Right cardiac atrium (tissue), 5 donors: ENCODE data around the gene TACC2. TPM values are rescaled to one million over a fixed set of nuclear protein-coding genes. Genes with fewer than 3 reads are reported as not detected.

Experiments used
- ATAC-seq, 2 donors: fragments of 200-7000 bp; cut with Tn5 transposase; one replicate each; pipeline versions ENCODE4 v1.8.0 to v1.9.1; 2020; ENCODE audit warnings: moderate library complexity in 2 of 2, mild to moderate bottlenecking in 1 of 2
- DNase-seq, 3 donors: peaks; one replicate each; pipeline ENCODE4 v3.0.0-alpha.2; 2020
- H3K27ac ChIP-seq: one replicate; pipeline ENCODE4 v1.5.1; 2013; ENCODE audit warnings: mild to moderate bottlenecking, low read length, control low read depth, moderate library complexity
- H3K27me3 ChIP-seq: one replicate; pipeline ENCODE4 v1.6.1; 2013; ENCODE audit not compliant: control insufficient read depth, insufficient read depth
- H3K4me1 ChIP-seq: one replicate; pipeline ENCODE4 v1.6.1; 2013; ENCODE audit warnings: low read length; ENCODE audit not compliant: control insufficient read depth, insufficient read depth
- H3K4me3 ChIP-seq: one replicate; pipeline ENCODE4 v1.5.1; 2013; ENCODE audit warnings: low read length, control low read depth
- H3K9me3 ChIP-seq: one replicate; pipeline ENCODE4 v1.6.1; 2013; ENCODE audit warnings: low read length; ENCODE audit not compliant: control insufficient read depth
- WGBS: extraction: QIAGEN DNeasy Blood & Tissue Kit; methylation state at CpG from one replicate; pipeline ENCODE4 v1.1.7; 2013; 5-methylcytosine and 5-hydroxymethylcytosine counted together
- intact Hi-C, 4 donors: fragments of 100-400 bp; cut with DNase I; formaldehyde crosslinking; loops; one replicate each; pipeline versions ENCODE4 v1.11.0 to v1.14.0; 2022 to 2023
- polyA plus RNA-seq: library from polyadenylated mRNA; stranded (reverse); fragments of 200-250 nt; gene quantifications from one replicate; pipeline ENCODE4 v1.2.3, GENCODE V29; 2013
- total RNA-seq, 4 donors: library from RNA; stranded (reverse); fragmentation: NEBNext Ultra II Directional; extraction: Animal tissue kit (Norgen Biotek cat#: 25700); gene quantifications; one replicate each; pipeline ENCODE4 v1.2.1, GENCODE V29; 2021
- donor health status: healthy with polysubstance abuse.
- donor health status: DM: no; HTN: yes; CAD: no.
- donor health status: DM: no; HTN: no; CAD: no.
- donor health status: DM: no; HTN: yes; CAD: no; lungs with severe emphysema.
- donor health status: DM: yes; HTN: yes; CAD: no.

Gene TACC2
- total and polyA plus RNA-seq, 5 donors = 234 to 370 (median 298) TPM

DNA sequence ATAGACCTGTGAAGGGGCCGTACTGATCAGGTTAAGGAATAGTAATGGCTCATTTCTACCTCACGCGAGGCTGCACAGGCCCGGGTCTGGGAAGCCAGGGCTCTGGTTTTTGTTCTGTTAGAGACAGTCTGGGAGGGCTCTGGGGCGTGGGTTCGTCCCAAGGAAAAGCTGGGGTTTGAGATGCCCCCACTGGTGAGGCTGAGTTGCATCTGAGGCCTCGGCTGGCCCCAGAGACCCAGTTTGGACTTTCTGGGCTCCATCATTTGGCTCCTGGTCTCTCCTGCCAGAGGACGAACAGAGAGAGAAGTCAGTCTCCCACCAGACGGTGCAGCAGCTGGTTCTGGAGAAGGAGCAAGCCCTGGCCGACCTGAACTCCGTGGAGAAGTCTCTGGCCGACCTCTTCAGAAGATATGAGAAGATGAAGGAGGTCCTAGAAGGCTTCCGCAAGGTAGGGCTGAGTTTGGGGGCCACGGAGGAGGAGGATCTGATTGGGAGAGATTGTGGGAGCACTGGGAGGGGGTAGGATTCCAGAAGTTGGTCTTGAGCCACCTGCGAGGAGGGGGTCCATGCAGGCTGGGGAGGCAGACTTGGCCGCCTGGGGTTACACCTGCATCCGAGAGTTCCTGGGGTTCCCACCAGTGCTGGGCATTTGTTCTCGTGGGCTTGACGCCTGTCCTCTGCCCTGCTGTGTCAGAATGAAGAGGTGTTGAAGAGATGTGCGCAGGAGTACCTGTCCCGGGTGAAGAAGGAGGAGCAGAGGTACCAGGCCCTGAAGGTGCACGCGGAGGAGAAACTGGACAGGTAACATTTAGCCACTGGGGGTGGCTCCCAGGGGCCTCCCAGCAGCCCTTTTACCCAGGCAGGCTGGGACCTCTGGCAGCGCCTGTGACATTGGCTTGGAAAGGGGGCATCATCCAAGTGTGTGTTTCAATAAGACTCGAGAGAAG is 259.7 kb downstream of the TACC2 start:
- Histone ChIP-seq H3K9me3 (no peaks in the 10 kb centered on the region), H3K4me3 (no peak overlapping the region), H3K4me1 (peaks cover 6% of the 10 kb centered on the region), H3K27me3 (no peaks in the 10 kb centered on the region), H3K27ac (peak overlapping the region; percentile 10)
- 89% methylated on average over 25 of the region's 25 CpGs for WGBS
- ATAC-seq (no peak), DNase-seq (peak in 1 of 3 donors; percentile 49)
- intact Hi-C loops = no loop called here

DNA sequence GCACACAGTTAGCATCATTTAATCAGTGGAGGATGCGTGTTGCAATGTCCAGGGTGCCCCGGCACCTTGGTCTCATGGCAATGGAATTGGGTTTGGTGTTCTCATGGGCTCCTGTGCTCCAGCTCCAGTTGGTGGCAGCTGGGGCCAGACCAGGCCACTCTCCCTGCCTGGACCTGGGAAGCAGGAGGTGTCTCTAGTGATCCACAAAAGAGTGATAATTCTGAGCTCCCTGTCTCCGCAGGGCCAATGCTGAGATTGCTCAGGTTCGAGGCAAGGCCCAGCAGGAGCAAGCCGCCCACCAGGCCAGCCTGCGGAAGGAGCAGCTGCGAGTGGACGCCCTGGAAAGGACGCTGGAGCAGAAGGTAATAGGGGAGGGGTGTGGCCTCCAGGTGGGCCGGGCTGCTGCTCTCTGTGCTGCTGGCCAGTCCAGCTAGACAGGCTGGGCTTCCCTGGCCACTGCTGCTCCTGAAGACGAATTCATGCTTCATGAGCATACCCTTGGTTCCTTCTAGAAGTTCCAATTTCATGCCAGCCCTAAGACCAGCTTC is 260.4 kb downstream of the TACC2 start:
- Histone ChIP-seq H3K9me3 (no peaks in the 10 kb centered on the region), H3K27me3 (no peaks in the 10 kb centered on the region), H3K4me1 (peaks cover 4% of the 10 kb centered on the region), H3K4me3 (no peak overlapping the region), H3K27ac (peak overlapping the region; percentile 42)
- peak in 1 of 3 donors; percentile 61 for DNase-seq
- peak in 1 of 2 donors; percentile 13 for ATAC-seq
- 86% methylated on average over 11 of the region's 11 CpGs for WGBS
- intact Hi-C loops = no loop called here

- H3K9me3 ChIP-seq = no peaks in the 10 kb centered on the region
- H3K27me3 ChIP-seq = no peaks in the 10 kb centered on the region
- peaks cover 3% of the 10 kb centered on the region for H3K4me1 ChIP-seq
- DNase-seq (peak; percentile 73 to 88 (median 85)), ATAC-seq (peak; percentile 72 to 77)
- peak overlapping the region; percentile 11 for H3K27ac ChIP-seq
- H3K4me3 ChIP-seq = no peak overlapping the region
- intact Hi-C loops = no loop called here
- WGBS = 70% methylated on average over 10 of the region's 10 CpGs
These were observed 261.2 kb downstream of the TACC2 start for GRCh38 chr10:122249991-122250750.

DNA sequence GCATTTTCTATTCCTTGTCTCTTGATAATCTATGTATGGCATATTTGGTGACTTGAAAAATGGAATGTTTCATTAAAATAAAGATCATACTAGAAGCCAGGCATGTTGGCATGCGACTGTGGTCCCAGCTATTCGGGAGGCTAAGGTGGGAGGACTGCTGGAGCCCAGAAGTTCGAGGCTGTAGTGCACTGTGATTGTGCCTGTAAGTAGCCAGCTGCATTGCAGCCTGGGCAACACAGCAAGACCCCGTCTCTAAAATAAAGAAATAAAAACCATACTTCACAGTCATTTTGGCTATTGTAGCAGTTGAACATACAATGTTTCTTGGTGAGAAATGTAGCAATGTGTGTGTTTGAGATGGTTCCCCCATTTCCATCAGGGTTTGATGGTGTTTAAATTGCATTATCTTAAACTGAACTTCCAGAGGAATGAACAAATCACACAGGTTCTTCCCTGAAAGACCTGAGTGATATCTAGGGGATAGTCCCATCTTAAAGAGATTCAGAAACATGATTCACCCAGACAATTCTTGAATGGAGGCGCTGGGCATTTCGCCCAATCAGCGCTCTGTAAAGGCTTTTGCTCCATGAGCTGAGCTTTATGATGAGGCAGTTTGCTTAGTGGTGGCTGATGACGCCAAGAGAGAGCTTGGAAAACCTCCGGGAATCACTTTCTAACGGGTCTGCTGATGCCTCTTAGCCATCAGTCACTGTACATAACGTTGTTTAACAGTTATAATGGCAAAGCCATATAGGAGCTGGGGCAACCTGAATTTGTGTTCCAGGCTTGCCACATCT is 262.7 kb downstream of the TACC2 start:
- intact Hi-C loops = no loop called here
- peaks cover 3% of the 10 kb centered on the region for H3K4me1 ChIP-seq
- H3K9me3 ChIP-seq = no peaks in the 10 kb centered on the region
- 90% methylated on average over 11 of the region's 11 CpGs for WGBS
- no peak overlapping the region for H3K27ac ChIP-seq
- no peak overlapping the region for H3K4me3 ChIP-seq
- peak in 1 of 3 donors; percentile 41 for DNase-seq
- no peaks in the 10 kb centered on the region for H3K27me3 ChIP-seq
- ATAC-seq = no peak

- Histone ChIP-seq H3K27me3 (no peaks in the 10 kb centered on the region), H3K4me3 (no peak overlapping the region), H3K27ac (no peak overlapping the region), H3K9me3 (no peaks in the 10 kb centered on the region), H3K4me1 (peaks cover 3% of the 10 kb centered on the region)
- intact Hi-C loops = no loop called here
- ATAC-seq (peak in 1 of 2 donors; percentile 17), DNase-seq (no peak)
- 49% methylated on average over 3 of the region's 3 CpGs for WGBS
These were observed 263.8 kb downstream of the TACC2 start for GRCh38 chr10:122252805-122253204.

GRCh38 chr10:122253605-122254004 is 264.6 kb downstream of the TACC2 start:
- H3K4me1 ChIP-seq = peaks cover 3% of the 10 kb centered on the region
- intact Hi-C loops = no loop called here
- WGBS = 96% methylated on average over 2 of the region's 2 CpGs
- ATAC-seq (no peak), DNase-seq (no peak)
- H3K27ac ChIP-seq = no peak overlapping the region
- H3K27me3 ChIP-seq = no peaks in the 10 kb centered on the region
- H3K4me3 ChIP-seq = no peak overlapping the region
- H3K9me3 ChIP-seq = no peaks in the 10 kb centered on the region

- intact Hi-C loops = no loop called here
- DNase-seq = no peak
- no peak overlapping the region for H3K27ac ChIP-seq
- H3K27me3 ChIP-seq = no peaks in the 10 kb centered on the region
- no peaks in the 10 kb centered on the region for H3K4me1 ChIP-seq
- no peaks in the 10 kb centered on the region for H3K9me3 ChIP-seq
- WGBS = 86% methylated on average over 5 of the region's 5 CpGs
- no peak overlapping the region for H3K4me3 ChIP-seq
- ATAC-seq = no peak
These were observed 265.9 kb downstream of the TACC2 start for GRCh38 chr10:122254831-122255230.

DNA sequence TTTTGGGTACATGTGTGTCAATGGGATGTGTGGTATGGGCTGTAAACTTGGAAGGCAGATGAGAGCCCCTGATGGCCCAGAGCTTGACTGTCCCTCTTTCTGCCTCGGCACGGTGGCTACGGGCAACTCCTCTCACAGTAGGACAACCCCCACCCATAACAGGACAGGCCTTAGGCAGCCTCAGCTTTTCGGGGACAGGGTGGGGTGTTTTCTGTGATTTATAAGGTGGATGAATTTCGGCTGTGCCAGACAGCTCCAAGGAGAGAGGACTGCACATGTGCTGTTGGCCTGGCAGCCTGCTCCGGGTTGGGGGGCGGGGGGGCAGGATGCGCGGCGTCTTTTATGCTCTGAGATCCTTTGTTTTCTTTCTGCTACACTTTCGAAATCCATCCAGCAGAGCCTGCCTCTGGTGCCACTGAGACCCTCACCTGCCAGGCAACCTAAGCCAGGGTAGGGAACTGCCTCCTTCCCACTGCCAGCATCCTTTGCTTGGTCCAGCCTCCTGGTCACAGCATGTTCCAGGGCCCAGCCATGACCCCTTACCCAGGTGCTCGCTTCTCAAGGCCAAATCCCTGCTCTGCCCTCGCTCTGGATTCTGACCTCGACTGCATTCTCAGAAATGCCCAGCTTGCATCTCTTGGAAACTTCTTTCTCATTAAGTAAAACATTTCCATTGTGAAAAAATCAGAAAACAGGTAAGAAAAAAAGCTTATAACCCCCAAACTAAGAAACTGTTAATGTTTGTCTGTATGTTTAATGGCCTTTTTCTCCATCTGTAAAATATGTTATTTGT is 266.7 kb downstream of the TACC2 start:
- DNase-seq (no peak), ATAC-seq (no peak)
- no peak overlapping the region for H3K4me3 ChIP-seq
- intact Hi-C loops = no loop called here
- H3K27me3 ChIP-seq = no peaks in the 10 kb centered on the region
- 91% methylated on average over 14 of the region's 14 CpGs for WGBS
- no peak overlapping the region for H3K27ac ChIP-seq
- H3K9me3 ChIP-seq = no peaks in the 10 kb centered on the region
- H3K4me1 ChIP-seq = no peaks in the 10 kb centered on the region

DNA sequence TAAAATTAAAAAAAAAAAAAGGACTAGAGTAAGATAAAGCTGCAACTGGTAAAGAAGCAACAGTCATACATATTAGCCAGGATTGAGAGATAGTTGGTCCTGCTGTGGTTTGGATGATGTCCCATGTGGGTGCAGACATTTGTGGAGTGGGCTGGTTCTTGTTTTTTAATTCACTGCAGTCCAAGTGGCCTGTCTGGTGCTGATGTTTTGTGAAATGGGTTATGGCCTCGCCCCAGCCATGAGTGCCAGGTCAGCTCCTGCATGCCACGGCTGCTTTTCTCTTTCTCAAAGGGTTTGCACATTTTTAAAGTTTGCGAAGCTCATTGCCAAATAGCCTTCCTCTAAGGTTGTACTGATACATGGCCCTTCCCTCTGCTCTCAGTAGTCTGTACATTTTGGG is 268.1 kb downstream of the TACC2 start:
- Histone ChIP-seq H3K27me3 (no peaks in the 10 kb centered on the region), H3K9me3 (no peaks in the 10 kb centered on the region), H3K4me1 (no peaks in the 10 kb centered on the region), H3K27ac (no peak overlapping the region), H3K4me3 (no peak overlapping the region)
- intact Hi-C loops = no loop called here
- no peak for DNase-seq
- no peak for ATAC-seq
- WGBS = 85% methylated on average over 3 of the region's 3 CpGs
